NCI-H1694 treated with DMSO at 0.1 percent for 48 hours (cell line): ENCODE results near the gene YARS1.
"Not testable (repeated sequence)": the region's sequence is repeated elsewhere in the genome, so short reads cannot be mapped to it uniquely, and the experiment has no call there.

ENCODE experiments used
- DNase-seq: peaks from one replicate; lab custom pipeline; 2025; lab: John Stamatoyannopoulos, UW

The YARS1 gene

DNA sequence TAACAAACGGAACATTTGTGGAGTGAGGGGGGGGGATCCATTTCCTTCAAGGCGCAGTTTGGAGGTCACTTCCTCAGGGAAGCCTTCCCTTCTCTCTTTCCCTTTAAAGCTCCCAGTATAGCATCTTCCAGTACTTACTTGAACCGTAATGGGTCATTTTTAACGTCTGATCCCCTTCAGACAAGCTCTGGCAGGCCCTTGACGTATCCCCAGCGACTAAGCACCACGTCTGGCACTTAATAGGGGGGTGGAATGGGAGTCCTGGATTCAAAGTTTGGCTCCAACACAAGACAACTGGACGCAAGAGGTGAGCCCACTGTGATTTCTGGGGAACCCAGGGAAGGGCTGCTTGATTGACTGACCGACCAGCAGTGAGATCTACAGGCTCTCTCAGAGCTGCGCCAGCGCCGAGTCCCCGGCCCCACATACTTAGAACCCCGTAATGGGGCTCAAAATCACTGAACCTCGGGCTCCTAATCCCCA lies 441 bp downstream of the YARS1 start:
- no peak for DNase-seq

DNA sequence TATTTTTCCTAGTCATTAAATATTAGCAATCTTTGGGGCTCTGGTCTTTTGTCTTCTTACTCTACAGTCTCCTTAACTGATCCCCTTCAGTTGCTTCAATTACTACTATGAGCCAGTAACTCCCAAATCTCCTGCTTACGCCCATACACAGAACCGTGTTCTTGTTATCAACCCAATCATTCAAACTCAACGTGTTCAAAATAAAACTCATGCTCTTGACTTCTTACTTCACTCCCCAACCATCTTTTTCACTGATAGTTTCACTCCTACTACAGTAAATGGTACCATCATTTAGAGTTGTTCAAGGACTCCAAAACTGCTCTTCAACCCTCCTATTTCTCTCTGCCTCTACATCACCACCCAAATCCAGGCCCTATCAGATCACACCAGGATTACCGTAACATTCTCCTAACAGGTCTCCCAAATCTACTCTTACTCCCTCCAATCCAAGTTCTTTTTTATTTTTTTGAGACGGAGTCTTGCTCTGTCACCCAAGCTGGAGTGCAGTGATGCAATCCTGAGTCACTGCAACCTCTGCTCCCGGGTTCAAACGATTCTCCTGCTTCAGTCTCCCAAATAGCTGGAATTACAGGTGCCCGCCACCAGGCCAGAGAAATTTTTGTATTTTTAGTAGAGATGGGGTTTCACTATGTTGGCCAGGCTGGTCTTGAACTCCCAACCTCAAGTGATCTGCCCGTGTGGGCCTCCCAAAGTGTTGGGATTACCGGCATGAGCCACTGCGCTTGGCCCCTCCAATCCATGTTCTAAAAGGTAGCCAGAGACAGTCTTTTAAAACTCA lies 3.0 kb downstream of the YARS1 start:
- no peak for DNase-seq

DNA sequence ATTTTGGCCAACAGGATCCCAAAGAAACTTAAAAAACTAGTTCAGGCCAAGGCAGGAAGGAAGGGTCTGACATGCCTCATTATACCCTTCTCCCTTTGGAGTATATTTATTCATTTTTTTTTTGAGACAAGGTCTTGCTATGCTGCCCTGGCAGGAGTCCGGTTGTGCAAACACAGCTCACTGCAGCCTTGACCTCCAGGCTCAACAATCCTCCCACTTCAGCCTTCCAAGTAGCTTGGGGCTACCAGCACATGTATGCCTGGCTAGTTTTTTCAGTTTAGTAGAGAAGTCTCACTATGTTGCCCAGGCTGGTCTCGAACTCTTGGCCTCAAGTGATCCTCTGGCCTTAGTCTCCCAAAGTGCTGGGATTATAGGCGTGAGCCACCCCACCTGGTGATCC lies 5.2 kb downstream of the YARS1 start:
- no peak for DNase-seq

DNA sequence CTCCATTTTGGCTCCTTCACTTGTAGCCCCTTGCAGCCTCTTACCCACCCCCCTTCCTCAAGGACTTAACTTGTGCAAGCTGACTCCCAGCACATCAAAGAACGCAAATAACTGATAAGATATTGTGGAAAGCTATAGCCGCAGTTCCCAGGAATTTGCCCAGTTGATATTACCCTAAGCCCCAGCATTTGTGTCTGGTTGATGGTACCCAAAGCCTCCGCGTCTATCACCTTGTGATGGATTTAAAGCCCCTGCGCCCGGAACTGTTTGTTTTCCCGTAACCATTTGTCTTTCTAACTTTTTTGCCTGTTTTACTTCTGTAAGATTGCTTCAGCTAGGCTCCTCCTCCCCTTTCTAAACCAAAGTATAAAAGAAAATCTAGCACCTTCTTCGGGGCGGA lies 5.9 kb downstream of the YARS1 start:
- DNase-seq: no peak

DNA sequence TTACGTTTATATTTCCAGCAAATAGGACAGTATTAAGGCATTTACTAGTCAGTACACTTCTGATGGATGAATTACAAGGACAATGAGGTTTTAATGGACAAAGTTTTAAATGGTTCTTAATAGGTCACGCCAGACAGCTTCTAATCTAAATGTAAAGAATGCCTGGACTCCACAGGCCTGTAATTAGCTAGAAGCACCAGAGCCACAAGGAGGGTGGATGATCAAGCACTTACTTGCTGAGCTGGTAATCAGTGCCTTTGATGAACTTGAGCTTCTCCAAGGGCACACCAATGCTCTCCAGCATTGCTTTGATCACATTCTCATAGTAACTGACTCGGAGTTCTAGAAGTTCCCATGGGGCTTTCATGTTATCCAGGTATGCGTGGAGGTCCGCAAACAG lies 6.8 kb downstream of the YARS1 start:
- no peak for DNase-seq

DNA sequence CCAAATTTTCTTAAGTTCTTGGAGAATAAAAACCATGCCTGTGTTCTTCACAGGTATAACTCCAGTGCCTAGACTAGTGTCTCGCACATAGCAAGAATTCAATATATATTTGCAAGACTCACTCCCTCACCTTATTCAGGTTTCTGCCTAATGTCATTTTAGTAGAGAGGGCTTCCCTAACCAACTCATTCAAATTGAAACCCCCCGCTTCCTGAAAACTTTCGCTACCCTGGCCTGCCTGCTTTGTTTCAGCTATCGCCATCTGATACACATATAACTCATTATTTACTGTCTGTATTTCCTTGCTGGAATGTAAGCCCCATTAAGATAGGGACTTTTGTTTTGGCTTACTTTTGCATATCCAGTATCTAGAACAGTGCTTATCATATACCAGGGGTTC lies 8.6 kb downstream of the YARS1 start:
- no peak for DNase-seq

DNA sequence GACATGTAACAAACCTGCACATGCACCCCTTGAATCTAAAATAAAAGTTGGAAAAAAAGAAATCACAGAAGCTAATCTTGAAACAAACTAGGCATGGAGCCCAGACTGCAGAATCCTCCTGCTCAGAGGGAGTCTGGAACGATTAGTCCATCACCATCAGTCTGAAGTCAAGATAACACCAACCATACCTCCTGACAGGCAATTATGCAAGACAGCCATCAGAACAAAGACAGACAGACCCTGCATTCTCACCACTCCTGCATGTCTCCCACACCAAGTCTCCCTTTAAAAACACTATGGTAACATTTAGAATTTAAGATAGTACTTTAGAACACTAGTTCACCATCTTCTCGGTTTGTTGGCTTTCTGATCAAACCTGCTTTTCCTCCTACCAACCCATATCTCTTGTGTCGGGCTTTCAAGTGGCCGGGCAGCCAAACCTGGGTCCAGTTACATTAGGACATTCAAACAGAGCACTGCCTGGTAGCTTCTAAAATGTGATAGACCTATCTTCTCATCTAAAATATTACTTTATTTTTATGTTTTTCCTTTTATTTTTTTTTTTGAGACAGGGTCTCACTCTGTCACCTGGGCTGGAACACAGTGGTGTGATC lies 10.1 kb downstream of the YARS1 start:
- DNase-seq: no peak

DNA sequence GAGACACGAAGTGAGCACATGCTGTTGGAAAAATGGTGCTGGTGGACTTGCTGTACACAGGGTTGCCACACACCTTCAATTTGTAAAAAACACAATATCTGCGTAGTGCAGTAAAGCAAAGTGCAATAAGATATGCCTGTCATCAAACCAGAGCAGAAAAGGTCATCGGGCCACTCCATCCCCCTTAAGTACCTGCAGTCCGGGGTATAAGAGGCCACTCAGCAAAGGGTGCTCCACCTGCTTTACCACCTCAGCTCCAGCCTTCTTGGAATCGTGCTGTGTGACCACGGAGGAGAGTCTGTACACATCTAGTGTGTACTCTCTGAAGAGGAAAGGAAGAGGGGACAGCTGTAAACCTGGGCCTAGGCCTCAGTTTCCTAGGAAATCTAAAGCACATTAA lies 10.9 kb downstream of the YARS1 start:
- no peak for DNase-seq

DNA sequence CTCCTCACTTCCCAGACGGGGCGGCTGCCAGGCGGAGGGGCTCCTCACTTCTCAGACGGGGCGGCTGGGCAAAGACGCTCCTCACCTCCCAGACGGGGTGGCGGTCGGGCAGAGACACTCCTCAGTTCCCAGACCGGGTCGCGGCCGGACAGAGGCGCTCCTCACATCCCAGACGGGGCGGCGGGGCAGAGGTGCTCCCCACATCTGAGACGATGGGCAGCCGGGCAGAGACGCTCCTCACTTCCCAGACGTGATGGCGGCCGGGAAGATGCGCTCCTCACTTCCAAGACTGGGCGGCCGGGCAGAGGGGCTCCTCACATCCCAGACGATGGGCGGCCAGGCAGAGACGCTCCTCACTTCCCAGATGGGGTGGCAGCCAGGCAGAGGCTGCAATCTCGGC lies 12.7 kb downstream of the YARS1 start:
- not testable (repeated sequence) for DNase-seq

DNA sequence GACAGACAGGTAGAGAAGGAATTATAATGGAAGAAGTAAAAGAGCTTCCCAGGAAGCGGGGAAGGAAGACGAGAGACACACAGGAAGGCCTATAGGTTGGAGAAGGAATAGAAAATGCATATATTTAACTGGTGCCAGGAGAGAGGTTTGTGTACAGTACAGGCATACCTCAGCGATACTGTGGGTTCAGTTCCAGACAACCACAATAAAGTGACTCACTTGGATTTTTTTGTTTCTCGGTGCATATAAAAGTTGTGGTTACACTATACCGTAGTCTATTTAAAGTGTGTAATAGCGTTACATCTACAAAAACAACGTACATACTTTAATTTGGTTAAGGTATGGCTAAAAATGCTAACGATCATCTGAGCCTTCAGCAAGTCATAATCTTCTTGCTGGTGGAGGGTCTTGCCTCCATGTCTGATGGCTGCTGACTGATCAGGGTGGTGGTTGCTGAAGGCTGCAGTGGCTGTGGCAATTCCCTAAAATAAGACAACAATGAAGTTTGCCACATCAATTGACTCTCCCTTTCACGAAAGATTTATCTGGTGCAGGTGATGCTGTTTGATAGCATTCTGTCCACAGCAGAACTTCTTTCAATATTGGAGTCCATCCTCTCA lies 16.0 kb downstream of the YARS1 start:
- no peak for DNase-seq

DNA sequence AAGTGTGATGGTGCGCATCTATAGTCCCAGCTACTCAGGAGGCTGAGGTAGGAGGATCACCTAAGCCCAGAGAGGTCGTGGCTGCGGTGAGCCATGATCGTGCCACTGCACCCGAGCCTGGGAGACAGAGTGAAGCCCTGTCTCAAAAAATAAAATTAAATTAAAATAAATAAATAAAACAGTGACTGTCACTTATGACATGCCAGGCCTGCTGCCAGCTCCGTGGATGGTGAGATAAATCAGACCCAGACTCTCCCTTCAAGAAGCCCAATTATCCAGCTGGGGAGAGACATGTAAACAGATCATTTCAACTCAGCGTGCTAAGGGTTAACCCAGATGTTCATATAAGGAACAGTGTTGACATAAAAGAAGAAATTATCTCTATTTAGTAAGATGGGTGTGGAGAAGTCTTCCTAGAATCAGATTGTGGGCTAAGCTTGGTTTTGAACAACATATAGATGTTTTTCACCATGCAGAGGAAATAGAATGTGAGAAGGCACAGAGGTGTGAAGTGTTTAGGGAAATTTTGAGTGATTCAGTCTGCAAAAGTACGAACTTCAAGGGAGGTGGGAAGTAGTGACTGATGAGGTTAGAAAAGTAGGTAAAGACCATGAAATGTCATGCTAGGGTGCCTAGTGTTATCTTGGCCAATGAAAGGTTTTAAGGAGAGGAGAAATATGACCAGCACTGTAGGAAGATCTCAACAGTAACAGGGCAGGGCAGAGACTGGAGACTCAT lies 18.3 kb downstream of the YARS1 start:
- no peak for DNase-seq

DNA sequence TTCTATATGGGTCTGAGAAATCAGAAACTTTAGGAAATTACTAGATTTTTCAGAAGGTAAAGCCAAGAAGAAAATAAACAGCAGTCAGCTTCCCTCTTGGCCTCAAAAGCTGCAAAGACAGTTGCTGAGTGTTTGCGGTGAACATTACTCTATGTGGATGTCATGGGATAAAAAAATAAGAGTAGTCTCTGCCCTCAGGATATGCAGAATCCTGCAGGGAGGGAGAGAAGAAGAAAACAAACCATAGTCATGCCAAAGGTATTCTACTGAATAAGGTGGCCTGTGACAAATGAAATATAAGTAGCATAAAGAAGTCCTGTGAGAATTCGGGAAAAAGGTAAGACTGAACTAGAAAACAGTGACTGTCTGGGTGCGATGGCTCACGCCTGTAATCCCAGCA lies 19.0 kb downstream of the YARS1 start:
- no peak for DNase-seq

DNA sequence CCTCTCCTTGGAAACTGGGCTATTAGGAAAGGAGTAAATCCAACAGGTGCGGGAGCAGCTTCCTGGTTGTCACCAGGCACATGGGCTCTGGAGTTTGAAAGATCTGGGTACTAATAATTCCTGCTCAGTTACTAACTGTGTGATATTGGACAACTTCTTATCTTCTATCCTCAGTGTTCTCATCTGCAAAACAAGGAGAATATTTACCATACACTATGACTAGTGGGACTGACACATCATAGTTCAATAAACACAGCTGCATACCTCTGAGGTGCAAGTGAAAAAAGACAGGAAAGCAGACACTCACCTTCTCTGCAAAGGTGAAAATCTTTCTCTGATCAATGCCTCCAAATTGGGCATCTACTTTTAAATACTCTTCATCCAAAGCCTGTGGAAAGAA lies 19.7 kb downstream of the YARS1 start:
- no peak for DNase-seq

DNA sequence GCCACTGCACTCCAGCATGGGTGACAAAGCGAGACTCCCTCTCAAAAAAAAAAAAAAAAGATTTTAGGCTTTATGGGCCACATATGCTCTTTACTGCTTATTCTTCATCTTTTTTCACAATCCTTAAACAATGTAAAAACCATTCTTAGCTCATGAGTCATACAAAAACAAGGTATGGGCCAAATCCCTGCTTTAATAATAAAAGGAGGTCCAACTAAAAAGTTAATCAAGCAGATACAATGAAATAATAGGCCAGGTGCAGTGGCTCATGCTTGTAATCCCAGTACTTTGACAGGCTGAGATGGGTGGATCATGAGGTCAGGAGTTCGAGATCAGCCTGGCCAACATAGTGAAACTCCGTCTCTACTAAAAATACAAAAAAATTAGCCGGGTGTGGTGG lies 21.4 kb downstream of the YARS1 start:
- not testable (repeated sequence) for DNase-seq

DNA sequence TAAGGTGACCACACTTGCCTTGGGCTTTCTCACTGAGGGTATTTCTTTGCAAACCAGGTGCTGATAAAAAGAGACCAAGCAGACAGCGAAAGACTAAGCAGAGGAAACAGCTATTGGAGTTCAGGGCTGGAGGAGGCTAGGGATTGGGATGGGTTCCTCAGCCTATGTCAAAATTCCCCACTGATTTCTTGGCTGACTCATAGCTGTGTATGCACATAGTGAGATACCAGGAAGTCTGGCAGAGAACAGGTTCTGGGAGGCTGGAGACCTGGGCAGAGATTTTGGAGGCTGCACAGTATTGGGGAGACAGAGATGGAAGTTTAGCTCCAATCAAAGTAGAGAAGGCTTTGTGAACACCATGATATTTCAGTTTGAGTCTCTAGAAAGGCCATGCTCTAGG lies 25.3 kb downstream of the YARS1 start:
- DNase-seq: no peak

DNA sequence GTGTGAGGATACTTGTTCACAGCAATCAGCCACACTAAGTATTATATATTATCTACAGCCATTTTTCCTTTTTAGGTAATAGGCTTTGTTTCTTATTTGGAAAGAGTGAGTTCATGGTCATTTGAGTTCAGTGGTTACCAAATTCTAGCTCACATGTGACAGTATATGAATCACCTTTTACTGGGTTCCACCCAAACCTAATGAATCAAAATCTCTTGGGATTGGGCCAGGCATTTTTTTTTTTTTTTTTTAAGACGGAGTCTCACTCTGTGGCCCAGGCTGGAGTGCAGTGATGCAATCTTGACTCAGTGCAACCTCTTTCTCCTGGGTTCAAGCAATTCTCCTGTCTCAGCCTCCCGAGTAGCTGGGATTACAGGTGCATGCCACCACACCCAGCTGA lies 27.8 kb downstream of the YARS1 start:
- not testable (repeated sequence) for DNase-seq

DNA sequence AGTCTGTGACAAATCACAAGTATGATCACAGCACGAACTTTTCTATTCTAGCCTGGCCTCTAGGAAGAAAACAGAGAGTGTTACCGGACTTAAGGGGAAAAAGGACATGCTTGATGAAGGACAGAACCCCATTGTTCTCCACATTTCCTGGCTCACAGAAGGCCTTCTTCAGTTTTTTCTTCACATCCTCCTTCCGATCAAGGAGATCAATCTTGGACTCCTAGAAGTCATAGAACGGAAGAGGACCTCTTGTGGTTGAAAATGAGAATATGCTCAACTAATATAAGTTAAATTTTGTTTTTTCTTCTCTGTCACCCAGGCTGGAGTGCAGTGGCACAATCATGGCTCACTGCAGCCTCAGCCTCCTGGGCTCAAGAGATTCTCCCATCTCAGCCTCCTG lies 30.3 kb downstream of the YARS1 start:
- no peak for DNase-seq

DNA sequence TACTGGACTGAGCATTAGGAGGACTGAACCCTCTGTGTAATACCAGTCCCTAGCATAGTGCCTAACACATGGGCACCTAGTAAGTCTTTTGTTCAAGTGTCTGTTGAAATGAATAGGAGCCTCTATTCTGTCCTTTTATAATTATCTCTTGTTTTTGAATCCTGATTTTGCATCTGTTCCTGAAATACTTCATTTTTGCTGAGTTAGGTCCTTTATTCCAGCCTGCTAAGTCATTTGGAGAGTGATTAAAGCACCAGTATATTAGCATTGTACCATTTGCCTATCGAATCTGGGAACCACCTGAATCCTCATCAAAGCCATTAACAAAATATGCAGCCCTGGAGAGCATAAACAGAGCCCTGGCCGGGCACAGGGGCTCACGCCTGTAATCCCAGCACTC lies 32.3 kb downstream of the YARS1 start:
- DNase-seq: no peak

DNA sequence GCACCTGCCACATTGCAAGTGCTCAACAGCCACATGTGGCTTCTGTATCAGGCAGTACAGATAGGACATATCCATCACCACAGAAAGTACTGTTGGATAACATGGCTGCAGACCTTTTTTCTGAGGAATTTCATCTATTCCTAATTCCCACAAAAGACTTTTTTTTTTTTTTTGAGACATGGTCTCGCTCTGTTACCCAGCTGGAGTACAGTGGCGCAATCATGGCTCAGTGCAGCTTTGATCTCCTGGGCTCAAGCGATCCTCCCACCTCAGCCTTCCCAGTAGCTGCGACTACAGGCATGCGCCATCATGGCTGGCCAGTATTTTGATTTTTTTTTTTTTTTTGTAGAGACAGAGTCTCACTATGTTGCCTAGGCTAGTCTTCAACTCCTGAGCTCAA lies 33.3 kb downstream of the YARS1 start:
- no peak for DNase-seq

DNA sequence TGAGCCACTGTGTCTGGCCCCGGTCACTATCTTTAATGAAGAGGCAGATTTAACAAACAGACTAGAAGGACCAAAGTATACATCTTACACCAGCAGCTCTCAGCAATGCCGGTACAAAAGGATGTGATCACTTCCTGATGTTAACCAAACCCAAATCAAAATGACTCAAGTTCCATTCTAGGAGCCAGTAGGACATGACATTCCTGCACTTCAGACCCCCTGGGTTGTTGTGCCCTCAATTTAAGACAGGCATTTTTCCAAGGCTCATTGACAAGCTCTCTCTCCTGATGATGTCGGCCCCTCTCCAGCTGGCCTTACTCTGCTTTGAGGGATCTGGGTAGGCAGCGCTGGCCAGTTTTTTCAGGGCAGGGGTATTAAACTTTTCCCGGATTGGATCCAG lies 35.1 kb downstream of the YARS1 start:
- DNase-seq: no peak

DNA sequence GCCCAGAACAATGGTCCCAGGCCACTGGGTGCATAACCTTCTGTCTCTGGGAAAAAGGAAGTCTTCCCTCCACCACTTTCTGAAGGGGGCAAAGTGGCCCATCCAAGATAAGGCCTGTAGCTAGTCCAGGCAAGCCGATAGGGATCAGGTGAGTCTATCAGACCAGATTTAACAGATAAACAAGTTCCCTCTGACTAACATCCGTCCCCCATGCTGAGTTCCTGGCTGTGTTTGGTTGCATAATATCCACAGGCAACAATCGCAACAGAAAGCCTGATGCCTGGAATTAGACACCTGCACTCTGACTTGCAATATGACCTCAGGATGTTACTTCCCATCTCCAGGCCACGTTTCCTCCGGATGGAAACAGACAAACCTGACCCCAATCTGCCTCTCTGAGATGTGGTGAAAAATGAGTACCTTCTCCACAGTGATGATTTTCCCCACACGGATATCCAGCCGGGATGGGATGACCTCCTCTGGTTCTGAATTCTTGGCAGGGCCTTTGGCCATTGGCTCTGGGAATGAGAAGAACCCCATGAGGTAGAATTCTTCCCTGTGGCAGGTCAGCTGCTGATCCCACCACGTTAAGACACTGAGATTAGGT lies 36.4 kb downstream of the YARS1 start:
- no peak for DNase-seq

DNA sequence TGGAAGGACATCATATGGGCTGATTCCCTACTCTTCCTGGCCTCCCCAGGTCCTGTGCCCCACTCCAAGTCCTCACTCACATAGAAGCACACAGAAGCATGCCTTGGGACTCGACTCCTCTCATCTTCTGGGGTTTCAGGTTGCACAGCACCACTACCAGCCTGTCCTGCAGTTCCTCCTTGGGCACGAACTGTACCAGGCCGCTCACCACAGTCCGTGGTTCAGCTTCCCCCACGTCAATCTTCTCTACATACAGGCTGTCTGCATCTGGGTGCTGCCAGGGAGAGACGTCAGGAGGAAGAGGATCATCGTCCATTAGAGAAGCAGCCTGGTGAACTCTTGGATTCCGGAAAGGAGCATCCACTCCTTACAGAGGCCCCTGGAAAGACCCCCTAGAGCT lies 37.2 kb downstream of the YARS1 start:
- no peak for DNase-seq
